ENCODE data around the gene FKBP15.

GRCh38 chr9:113221800-113222481 is 864 bp upstream of the FKBP15 start:
- TF ChIP-seq, protein P1, sequence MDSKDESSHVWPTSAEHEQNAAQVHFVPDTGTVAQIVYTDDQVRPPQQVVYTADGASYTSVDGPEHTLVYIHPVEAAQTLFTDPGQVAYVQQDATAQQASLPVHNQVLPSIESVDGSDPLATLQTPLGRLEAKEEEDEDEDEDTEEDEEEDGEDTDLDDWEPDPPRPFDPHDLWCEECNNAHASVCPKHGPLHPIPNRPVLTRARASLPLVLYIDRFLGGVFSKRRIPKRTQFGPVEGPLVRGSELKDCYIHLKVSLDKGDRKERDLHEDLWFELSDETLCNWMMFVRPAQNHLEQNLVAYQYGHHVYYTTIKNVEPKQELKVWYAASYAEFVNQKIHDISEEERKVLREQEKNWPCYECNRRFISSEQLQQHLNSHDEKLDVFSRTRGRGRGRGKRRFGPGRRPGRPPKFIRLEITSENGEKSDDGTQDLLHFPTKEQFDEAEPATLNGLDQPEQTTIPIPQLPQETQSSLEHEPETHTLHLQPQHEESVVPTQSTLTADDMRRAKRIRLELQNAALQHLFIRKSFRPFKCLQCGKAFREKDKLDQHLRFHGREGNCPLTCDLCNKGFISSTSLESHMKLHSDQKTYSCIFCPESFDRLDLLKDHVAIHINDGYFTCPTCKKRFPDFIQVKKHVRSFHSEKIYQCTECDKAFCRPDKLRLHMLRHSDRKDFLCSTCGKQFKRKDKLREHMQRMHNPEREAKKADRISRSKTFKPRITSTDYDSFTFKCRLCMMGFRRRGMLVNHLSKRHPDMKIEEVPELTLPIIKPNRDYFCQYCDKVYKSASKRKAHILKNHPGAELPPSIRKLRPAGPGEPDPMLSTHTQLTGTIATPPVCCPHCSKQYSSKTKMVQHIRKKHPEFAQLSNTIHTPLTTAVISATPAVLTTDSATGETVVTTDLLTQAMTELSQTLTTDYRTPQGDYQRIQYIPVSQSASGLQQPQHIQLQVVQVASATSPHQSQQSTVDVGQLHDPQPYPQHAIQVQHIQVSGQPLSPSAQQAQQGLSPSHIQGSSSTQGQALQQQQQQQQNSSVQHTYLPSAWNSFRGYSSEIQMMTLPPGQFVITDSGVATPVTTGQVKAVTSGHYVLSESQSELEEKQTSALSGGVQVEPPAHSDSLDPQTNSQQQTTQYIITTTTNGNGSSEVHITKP (tag by site-specific recombination; IDR thresholded peaks at IDR 0.05) = no peak
- TF ChIP-seq CTCF (tag by site-specific recombination; IDR thresholded peaks at IDR 0.05) = no peak
- no peak for TF ChIP-seq ZFP41 (tag by site-specific recombination; IDR thresholded peaks at IDR 0.05; ENCODE audit: borderline replicate concordance)
- no peak for TF ChIP-seq ZNF335 (tag by site-specific recombination; conservative IDR thresholded peaks at IDR 0.05)
- TF ChIP-seq ZNF777 (tag by site-specific recombination; IDR thresholded peaks at IDR 0.05; ENCODE audit: borderline replicate concordance) = no peak
- TF ChIP-seq SALL2 (tag by site-specific recombination; IDR thresholded peaks at IDR 0.05; ENCODE audit: borderline replicate concordance) = no peak
- no peak for TF ChIP-seq ELK4 (IDR thresholded peaks at IDR 0.05; ENCODE audit: borderline replicate concordance, low read depth, low read length)
- TF ChIP-seq ZNF664 (tag by site-specific recombination; IDR thresholded peaks at IDR 0.05) = no peak
- no peak for TF ChIP-seq ZNF416 (tag by site-specific recombination; IDR thresholded peaks at IDR 0.05)
- no peak for TF ChIP-seq ZNF24 (tag by site-specific recombination; IDR thresholded peaks at IDR 0.05)
- TF ChIP-seq ZNF133 (tag by site-specific recombination; IDR thresholded peaks at IDR 0.05) = no peak
- no peak for TF ChIP-seq GLI4 (tag by site-specific recombination; IDR thresholded peaks at IDR 0.05)
- TF ChIP-seq, protein P2, sequence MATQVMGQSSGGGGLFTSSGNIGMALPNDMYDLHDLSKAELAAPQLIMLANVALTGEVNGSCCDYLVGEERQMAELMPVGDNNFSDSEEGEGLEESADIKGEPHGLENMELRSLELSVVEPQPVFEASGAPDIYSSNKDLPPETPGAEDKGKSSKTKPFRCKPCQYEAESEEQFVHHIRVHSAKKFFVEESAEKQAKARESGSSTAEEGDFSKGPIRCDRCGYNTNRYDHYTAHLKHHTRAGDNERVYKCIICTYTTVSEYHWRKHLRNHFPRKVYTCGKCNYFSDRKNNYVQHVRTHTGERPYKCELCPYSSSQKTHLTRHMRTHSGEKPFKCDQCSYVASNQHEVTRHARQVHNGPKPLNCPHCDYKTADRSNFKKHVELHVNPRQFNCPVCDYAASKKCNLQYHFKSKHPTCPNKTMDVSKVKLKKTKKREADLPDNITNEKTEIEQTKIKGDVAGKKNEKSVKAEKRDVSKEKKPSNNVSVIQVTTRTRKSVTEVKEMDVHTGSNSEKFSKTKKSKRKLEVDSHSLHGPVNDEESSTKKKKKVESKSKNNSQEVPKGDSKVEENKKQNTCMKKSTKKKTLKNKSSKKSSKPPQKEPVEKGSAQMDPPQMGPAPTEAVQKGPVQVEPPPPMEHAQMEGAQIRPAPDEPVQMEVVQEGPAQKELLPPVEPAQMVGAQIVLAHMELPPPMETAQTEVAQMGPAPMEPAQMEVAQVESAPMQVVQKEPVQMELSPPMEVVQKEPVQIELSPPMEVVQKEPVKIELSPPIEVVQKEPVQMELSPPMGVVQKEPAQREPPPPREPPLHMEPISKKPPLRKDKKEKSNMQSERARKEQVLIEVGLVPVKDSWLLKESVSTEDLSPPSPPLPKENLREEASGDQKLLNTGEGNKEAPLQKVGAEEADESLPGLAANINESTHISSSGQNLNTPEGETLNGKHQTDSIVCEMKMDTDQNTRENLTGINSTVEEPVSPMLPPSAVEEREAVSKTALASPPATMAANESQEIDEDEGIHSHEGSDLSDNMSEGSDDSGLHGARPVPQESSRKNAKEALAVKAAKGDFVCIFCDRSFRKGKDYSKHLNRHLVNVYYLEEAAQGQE (tag by site-specific recombination; IDR thresholded peaks at IDR 0.05) = no peak

Measured in HEK293 (cell line).